Stimulated activated CD4-positive, alpha-beta T cell treated with anti-CD3 and anti-CD28 coated beads, Interleukin-4, amount 100 ng/mL, for 24 hours (primary cell): ENCODE results near the gene DOLPP1.
A peak's percentile ranks its signal among the peaks of the same experiment; 100 is the strongest.

Experiments
- DNase-seq: peaks from one replicate; pipeline ENCODE4 v3.0.0-alpha.2; 2020

The DOLPP1 gene

DNA sequence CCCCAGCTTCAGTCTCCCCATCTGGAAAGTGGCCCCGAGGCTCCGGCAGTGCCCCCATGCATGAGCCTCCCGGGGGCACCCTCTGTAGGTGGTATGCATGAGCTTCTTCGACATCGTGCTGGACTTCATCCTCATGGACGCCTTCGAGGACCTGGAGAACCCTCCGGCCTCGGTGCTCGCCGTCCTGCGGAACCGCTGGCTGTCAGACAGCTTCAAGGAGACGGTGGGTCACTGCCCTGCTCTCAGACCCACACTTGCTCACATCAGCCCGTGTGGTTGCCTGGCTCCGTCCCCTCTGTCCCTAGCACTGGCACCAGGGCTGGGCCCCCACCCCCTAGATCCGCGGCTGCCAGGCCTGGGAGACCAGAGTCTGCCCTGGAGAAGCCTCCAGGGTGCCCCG is 12.8 kb upstream of the DOLPP1 start:
- no peak for DNase-seq

DNA sequence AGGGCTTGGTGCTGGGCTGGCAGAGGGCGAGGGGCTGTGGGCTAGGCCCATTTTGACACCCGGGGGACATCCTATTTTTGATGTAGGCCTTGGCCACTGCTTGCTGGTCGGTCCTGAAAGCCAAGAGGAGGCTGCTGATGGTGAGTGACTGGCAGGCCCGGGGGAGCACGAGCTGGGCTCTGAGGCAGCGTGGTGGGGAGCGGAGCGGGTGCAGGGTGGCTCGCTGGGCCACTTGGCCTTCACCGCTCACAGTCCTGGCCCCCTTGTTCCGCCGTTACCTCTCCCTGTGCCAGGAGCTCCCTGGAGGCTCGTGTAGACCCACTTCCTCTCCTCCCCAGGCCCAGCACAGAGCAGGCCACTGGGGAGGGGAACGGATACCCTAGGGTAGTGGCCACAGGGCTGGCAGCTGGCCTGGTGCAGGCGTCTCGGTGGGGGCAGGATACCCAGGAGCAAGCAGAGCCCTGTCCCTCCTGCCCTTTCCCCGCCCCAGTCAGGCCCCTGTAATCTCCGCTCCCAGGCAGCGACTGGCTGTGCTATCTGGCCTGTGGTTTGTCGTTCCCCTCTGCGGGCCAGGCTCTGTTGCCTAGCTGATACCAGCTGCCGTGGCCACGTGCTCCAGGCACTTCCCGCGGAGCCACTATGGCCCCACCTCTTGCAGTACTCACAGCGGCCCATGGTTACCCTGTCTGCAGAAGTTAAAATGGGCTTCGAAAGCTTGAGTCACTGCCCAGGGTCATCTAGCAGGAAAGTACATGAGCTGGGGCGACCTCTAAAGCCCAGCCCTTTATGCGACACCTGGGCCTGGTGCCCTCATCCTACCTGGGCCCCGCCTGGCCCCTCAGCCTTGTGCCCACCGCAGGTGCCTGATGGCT is 11.7 kb upstream of the DOLPP1 start:
- DNase-seq: peak; percentile 54

DNA sequence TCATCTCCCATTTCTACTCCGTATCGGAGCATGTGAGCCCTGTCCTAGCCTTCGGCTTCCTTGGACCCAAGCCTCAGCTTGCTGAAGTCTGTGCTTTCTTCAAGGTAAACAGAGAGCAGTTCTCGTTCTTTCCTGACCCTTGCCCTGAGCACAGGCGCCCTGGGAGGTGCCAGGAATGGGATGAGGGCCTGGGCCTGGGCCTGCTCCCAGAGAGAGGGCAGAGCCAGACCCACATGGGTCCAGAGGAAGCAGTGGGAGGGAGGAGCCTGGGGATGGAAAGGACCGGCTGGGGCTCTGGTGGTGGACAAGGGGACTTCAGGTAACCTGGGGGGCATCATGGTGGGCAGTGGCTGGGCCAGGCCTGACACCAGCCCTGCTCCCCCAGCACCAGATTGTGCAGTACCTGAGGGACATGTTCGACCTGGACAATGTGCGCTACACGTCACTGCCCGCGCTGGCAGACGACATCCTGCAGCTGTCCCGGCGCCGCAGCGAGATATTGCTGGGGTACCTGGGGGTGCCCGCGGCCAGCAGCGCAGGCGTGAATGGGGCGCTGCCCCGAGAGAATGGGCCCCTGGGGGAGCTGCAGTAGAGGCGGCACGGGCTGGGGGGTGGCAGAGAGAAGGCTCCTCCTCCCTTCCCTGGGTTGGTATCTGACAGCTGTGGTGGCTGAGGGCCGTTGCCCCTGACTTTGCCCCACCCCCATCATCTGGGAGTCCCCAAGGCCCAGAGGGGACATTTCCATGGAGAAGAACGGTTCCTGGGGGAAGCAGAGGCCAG is 10.9 kb upstream of the DOLPP1 start:
- DNase-seq: no peak

DNA sequence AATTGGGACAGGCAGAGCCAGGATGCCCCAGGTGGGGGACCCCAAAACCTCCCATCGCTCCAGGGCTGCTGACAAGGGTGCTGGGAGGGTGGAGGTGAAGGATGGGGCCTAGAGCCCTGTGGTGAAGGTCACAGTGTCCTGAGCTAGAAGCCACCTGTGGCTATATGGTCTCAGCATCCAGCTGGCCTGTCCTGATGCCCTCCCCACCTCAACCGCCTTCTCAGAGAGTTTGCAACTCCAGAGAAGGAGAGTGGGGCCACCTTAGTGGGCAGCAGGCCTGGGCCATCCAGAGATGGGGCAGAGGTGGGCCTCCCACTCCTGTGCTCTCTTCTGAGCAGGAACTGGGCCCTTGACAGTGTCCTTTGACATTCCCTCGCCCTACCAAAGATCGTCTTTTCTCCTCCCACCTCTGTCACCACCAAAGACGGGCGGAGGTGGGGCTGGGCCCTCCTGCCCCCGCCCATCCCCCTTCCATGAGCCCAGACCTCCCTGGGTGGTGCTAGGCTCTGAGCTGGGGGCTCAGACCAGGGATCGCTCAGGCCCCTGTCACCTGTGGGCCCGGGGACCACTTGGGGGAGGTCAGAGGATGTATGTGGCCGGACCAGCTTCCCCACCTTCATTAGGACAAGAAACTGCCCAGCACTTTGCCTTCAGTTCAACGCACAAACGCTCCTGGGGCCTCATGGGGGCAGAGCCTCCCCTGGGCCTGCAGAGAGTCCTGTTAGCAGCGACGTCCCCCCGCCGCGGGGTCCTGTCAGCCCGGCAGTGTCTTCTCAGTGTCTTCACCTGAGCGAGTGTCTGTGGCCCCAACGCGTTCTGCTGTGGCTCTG is 10.0 kb upstream of the DOLPP1 start:
- DNase-seq: no peak

DNA sequence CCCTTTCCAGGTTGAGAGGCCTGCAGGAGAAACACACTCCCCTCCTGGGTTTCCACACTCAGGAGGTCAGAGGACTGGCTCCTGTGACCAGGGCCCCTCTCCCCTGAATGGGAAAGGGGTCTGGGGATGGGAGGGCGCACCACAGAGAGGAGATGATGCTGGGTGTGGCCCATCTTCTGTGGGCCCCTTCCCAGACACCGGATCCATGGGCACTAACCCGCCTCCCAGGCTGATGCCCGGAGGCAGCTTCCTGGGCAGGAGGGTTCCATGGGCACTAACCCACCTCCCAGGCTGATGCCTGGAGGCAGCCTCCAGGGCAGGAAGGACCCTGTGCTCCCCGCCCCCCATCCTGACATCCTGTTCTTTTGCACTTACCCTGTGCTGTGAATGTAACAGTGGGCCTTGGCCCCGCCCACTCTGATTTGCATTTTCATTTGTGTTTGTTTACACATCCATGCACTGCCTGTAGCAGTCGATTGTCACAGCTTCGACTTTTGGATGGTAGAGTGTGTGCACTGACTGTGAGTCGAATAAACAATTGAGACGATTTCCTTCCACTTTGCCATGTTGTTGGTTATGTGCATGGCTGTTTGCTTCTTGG is 9.3 kb upstream of the DOLPP1 start:
- DNase-seq: no peak

DNA sequence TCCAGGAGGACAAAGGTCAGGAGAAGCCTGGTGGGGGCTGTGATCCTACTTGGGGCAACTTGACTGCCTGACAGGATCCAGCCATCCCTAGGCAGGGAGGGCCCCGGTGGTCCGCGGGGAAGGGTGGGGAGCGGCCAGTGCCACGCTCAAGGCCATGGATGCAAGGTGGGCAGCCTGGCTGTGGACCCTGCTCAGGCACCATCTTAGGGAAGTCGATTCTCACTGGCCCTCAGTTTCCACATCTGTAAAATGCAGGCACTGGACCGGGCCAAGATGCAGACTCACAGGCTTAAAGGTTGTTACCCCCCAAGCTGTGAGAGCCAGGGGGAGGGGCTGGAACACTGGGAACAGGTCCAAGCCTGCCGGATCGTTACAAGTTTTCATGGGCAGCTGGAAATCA is 8.7 kb upstream of the DOLPP1 start:
- DNase-seq: no peak

DNA sequence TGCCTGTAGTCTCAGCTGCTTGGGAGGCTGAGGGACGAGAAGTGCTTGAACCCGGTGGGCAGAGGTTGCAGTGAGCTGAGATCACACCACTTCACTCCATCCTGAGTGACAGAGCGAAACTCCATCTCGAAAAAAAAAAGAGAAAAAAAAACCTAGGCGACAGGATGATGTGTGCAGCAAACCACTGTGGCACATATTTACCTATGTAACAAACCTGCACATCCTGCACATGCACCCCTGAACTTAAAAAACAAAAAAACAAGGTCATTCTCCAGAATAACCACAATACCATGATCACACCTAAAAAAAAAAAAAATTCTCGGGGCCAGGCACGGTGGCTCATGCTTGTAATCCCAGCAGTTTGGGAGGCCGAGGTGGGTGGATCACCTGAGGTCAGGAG is 7.5 kb upstream of the DOLPP1 start:
- DNase-seq: no peak

DNA sequence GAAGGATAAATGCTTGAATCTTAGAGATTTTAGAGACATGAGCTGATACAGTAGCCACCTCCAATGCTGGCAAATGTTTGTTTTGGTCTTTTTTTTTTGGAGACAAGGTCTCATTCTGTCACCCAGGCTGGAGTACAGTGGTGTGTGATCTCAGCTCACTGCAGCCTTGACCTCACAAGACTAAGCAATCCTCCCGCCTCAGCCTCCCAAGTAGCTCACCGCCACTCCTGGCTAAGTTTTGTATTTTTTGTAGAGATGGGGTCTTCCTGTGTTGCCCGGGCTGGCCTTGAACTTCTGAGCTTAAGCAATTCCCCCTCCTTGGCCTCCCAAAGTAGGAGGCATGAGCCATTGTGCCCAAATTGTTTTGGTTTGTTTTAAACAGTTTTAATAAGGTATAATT is 6.8 kb upstream of the DOLPP1 start:
- no peak for DNase-seq

DNA sequence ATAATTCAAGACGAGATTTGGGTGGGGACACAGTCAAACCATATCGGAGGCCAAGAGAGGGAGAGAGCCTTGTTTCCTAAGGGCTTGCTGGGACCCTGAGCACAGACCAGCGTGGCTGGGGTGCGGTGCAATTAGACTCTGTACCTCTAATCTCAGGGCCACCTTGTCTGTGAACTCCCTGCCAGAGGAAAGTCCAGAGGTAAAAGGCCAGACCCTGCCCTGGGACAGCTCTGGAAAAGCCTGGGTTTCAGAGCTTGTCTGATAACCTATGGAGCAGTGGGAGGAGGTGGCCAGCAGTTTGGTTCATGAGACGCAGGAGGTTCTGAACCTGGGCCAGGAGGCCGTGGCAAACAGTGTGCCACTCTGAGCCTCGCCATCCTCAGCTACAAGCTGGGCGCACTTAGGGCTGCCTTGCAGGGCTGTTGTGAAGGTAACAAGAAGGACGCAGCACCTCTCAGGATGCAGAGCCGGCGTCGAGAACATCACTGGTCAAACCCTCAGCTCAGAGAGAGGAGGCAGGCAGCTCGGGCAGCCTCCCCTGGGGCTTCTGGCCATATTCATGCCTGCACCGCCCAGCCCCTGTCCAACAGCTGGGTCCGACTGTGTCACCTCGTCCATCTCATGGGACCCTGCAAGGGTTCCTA is 4.8 kb upstream of the DOLPP1 start:
- no peak for DNase-seq

DNA sequence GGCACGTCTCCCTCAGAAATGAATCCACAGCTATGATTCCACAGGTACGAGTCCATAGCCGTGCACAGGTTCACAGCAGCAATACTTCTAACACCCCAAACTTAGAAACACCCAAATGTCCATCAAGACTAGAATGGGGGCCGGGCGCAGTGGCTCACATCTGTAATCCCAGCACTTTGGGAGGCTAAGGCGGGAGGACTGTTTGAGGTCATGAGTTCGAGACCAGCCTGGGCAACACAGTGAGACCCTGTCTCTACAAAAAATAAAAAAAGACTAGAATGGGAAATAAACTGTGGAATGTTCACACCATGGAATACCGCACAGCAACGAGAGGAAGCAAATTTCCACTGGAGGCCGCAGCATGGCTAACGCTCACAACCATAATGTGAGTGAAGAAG is 4.3 kb upstream of the DOLPP1 start:
- DNase-seq: no peak

DNA sequence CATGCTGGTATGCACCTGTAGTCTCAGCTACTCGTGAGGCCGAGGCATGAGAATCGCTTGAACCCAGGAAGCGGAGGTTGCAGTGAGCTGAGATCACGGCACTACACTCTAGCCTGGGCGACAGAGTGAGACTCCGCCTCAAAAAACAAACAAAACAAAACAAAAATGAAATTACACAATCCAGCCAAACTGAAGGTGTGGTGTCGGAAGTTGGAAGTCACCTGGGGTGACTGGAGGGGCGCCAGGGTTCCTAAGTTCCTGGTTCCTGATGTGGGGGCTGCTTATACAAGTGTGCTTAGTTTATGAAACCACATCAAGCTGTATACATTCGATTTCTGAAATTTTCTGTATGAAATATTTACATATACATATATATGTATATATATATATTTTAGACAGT is 3.7 kb upstream of the DOLPP1 start:
- DNase-seq: no peak

DNA sequence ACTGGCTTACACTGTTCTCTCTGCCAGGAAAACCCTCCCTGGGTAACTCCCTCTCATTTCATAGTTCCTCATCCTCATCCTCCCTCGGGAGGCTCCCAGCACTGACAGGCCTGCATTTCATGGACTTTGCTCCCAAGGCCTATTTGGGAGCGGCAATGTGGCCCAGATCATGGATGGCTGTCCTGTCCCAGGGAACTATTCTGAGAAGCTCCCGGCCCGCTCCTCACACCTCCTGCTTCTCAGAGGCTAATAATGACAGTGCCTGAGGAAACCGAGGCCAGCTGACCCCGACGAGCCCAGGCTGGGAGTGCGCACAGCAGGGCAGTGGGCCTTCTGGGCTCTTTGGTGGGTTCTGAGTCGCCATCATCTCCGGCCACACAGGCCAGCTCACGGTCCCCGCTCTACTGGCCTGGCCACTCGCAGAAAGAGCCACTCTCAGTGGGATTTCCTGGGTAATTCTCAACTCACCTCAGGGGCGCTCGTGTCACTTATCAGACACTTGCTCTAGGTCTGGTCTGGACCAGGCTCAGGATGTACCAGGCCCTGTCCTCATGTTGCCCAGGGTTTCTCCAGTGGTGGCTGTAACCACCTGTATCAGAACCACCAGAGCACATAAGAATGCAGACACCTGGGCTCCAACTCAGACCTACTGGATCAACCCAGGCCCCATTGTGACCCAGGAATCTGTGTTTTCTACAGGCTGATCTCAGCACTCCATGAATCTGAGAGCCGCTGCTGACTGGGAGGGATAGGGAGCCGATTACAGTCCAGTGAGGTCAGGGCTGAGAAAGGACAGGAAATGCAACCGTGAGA is 2.0 kb upstream of the DOLPP1 start:
- no peak for DNase-seq

DNA sequence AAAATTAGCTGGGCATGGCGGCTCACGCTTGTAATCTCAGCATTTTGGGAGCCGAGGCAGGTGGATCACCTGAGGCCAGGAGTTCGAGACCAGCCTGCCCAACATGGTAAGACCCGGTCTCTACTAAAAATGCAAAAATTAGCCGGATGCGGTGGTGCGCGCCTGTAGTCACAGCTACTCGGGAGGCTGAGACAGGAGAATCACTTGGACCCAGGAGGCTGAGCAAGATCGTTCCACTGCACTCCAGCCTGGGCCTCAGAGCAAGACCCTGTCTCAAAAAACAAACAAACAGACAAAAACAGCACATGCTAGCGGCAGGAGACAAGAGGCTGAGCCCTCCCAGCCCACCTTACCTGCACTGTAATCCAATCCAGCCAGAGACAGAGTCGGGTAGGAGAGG is 1.1 kb upstream of the DOLPP1 start:
- DNase-seq: no peak

DNA sequence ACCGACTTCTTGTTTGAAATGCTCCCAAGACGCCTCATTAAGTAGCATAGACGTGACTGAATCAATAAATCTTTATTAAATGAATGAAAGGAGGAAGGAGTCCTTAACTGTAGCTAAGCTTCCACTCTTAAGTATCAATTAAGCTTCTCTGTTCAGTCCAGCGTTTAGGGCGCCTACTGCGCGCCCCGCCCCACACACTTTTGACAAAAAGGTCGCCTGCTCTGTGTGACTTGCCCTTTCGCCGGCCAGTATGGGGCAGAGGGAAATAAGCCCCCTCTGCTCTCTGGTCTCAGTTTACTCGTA is 662 bp upstream of the DOLPP1 start:
- no peak for DNase-seq

DNA sequence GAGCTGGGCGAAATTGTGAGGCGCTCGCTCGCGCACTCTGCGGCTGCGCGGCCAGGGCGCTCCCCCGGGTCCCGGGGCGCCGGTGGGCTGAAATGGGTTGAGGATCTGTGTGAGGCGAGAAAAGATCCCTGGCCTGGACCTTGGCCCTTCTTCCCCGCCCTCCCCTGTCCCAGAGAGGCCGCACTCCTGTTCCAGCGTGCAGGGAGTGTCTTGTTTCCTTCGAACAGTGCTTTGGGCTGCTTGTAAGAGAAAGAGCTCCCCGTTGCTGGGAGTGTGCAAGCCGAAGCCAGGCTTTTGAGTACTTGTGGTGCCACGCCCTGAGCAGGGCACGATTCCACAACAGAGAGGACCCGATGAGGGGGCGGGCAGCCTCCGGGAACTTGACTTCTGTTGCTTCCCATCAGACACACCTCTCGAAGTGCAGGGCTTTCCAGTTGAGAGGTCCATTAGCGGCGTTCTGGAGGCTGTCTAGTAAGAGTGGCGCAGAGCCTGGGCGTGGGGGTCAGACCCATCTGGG is 535 bp downstream of the DOLPP1 start:
- peak; percentile 23 for DNase-seq

DNA sequence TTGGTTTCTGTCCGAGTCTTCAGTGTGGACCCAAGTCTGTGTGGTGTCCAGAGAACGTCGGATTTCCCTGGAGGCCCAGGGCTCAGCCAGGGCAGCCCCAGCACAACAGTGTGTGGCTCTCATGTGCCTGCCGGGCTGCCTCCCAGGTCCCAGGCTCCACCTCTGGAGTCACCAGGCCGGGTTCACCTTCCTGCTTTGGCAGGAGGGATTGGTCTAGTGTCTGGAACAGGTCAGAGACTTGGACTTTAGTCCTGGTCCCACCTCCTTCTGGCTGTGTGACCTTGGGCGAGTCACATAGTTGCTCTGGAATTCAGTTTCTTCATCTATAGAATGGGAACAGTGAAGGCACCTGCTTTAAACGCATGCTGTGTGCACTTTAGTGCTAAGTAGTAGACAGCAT is 3.2 kb downstream of the DOLPP1 start:
- DNase-seq: no peak

DNA sequence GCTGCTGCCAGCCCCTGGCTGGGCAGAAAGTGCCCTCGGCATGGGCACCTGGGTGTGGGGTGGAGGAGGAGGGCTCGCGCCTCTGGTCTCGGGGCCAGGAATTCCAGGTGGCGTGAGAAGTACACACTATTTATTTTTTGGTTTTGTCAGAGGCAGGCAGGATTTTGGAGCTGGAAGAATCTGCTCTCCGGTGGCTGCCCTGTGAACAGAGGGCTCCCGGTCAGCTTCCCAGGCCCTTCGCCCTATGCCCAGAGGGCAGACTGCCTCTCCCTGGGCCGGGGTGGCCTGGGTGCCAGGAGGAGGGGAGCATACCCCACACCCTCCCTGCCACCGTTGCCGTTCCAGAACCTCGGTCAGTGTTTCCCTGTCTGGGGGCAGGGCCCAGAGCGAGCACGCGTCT is 8.3 kb downstream of the DOLPP1 start:
- no peak for DNase-seq

DNA sequence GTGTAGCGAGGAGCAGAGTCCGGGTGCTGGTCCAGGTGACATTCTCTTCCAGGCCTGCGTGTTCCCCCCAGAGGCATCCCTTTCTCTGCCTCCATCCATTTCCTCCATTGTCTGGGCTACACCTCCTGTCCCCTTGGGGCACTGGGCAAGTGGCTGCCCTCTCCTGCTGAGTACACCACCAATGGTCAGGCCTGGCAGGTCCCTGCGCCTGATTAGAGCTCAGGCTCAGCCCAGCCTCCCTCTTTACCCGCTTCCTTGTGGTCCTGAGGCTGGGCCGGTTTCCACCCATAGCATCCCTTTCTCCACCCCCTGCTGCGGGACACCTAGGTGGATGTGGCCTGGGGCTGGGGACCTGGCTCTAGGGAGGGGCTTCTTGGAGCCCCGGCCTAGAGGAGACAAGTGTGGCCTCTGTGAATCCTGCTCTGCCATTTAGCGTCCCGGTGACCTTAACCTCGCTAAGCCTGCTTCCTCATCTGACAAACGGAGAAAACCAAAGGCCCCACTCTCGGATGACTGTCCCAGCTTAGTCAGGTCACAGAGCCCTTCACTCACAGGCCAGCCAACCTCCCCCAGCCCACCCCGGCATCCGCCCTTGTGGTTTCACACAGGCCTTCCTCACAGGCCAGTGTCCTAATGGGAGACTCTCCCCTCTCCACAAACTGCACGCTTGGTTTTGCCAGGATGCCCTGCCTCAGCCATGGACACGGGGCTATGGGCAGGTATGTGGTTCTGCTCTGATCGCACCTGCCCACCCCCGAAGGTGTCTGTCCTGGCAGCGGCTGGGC is 12.9 kb downstream of the DOLPP1 start:
- no peak for DNase-seq

DNA sequence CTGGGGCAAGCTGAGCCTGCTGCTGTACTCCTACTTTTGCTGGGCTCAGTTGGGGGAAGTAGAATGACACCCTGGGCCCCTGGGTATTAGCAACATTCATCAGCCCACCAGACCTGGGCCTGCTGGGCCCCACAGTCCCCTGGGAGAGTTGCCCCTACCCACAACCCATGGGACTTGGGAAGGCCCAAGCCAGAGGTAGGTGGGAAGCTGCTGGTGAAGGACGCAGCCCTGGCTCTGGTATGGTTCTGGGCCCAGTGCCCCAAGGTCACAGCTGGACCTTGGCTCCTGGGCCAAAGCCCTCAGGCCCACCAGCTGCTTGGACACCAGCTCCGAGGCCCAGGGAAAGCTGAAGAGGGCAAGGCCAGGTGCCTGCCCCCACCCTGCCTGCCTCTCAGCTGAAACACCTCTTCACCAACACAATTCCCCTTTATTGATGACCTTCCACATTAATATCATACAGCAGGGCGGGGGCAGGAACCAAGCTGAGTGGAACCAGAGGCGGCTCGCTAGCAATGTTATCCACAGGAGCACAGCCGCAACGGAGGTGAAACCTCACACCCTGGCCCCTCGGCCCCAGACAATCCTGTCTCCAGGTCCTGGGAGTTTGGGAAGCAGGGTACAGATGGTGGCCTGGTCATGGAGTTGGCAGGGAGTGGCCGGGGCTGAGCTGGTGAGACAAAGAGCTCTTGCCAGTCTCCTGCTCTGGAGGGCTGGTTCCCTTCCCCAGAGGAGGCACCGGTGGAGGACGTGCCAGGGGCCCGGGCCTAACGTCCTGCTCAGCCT is 13.7 kb downstream of the DOLPP1 start:
- DNase-seq: no peak

DNA sequence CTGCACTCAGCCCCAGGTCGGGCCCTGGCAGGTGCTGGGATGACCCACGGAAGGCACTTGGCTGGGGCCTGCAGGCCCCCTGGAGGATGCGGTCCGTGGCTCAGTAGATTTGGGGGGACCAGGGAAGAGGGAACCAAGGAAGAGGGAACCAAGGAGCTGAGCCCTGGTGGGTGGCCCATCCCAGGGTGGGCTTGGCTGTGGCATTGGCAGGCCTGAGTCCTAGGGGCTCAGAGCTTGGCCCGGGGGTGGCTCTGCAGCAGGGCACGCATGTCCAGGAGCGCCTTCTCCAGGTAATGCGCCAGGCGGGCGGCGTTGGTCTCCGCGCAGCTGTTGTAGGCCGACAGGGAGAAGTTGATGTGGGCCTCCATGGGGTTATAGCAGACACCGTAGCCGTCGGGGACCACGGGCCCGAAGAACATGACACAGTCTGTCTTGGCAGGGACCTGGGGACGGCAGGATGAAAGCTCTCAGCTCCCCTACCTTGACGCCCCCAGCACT is 14.3 kb downstream of the DOLPP1 start:
- DNase-seq: no peak
